Muscle layer of colon (tissue), 2 donors: ENCODE results near the gene HOXD3.
A peak's percentile ranks its signal among the peaks of the same experiment; 100 is the strongest.

Source experiments
- H3K27ac ChIP-seq: one replicate; pipeline ENCODE4 v1.7.0; 2013; ENCODE audit warnings: low read depth, mild to moderate bottlenecking, low read length, moderate library complexity
- H3K27me3 ChIP-seq, 2 donors: one replicate each; pipeline ENCODE4 v1.7.0; 2013; ENCODE audit warnings: low read length in 2 of 2, mild to moderate bottlenecking in 2 of 2; ENCODE audit not compliant: insufficient read depth in 2 of 2, control insufficient read depth in 1 of 2
- H3K36me3 ChIP-seq: one replicate; pipeline ENCODE4 v1.7.0; 2013; ENCODE audit warnings: mild to moderate bottlenecking, low read length; ENCODE audit not compliant: insufficient read depth
- H3K4me1 ChIP-seq: one replicate; pipeline ENCODE4 v1.7.0; 2013; ENCODE audit warnings: mild to moderate bottlenecking, low read length; ENCODE audit not compliant: insufficient read depth
- H3K4me3 ChIP-seq, 2 donors: one replicate each; pipeline ENCODE4 v1.7.0; 2013; ENCODE audit warnings: low read length in 2 of 2, low read depth in 1 of 2, mild to moderate bottlenecking in 1 of 2, moderate library complexity in 1 of 2
- H3K9ac ChIP-seq: one replicate; pipeline ENCODE4 v1.7.0; 2013; ENCODE audit warnings: low read length
- H3K9me3 ChIP-seq: one replicate; pipeline ENCODE4 v1.7.0; 2013; ENCODE audit warnings: mild to moderate bottlenecking, low read length
- donor health status: abdominal sarcoma.
- donor health status: Adenocarcinoma of cecum.

HOXD3 gene

DNA sequence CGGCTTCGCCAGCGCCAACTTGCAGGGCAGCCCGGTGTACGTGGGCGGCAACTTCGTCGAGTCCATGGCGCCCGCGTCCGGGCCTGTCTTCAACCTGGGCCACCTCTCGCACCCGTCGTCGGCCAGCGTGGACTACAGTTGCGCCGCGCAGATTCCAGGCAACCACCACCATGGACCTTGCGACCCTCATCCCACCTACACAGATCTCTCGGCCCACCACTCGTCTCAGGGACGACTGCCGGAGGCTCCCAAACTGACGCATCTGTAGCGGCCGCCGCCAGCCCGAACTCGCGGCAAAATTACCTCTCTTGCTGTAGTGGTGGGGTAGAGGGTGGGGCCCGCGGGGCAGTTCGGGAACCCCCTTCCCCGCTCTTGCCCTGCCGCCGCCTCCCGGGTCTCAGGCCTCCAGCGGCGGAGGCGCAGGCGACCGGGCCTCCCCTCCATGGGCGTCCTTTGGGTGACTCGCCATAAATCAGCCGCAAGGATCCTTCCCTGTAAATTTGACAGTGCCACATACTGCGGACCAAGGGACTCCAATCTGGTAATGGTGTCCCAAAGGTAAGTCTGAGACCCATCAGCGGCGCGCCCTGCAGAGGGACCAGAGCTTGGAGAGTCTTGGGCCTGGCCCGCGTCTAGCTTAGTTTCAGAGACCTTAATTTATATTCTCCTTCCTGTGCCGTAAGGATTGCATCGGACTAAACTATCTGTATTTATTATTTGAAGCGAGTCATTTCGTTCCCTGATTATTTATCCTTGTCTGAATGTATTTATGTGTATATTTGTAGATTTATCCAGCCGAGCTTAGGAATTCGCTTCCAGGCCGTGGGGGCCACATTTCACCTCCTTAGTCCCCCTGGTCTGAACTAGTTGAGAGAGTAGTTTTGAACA is 15.1 kb downstream of the HOXD3 start:
- Histone ChIP-seq H3K27ac (no peak overlapping the region), H3K9me3 (no peaks in the 10 kb centered on the region), H3K9ac (no peak overlapping the region), H3K4me1 (peaks cover 7% of the 10 kb centered on the region), H3K27me3 (peaks cover 2 to 47% of the 10 kb centered on the region in 2 donors), H3K4me3 (no peak overlapping the region), H3K36me3 (no peaks in the 10 kb centered on the region)

DNA sequence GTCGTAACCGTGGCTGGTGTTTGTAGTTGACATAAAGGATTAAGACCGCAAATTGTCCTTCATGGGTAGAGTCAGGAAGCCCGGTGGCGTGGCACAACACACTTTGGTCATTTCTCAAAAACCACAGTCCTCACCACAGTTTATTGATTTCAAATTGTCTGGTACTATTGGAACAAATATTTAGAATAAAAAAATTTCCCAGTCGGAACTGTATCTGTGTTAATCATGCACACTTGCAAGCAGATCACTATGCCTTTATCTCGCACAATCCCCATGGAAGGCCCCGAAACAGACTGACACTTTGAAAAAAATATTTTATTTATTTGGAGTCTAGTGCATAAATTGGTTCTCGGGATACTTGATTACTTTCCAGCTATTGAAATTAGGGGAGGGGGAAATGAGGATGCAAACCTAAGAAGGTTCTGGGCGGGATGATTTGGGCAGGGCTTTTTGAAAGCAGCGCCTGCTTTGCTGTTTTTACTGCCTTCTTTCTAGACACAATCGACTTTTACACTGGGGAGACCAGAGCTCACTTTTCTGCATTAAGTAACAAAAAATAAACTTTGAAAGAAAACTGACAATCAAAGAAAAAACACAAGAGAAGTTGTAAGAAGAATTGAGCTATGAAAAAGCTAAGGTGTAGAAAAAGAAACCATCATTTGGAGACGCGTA is 15.9 kb downstream of the HOXD3 start:
- Histone ChIP-seq H3K27ac (no peak overlapping the region), H3K4me1 (peaks cover 7% of the 10 kb centered on the region), H3K9me3 (no peaks in the 10 kb centered on the region), H3K27me3 (peaks cover 6 to 52% of the 10 kb centered on the region in 2 donors), H3K4me3 (no peak overlapping the region), H3K36me3 (no peaks in the 10 kb centered on the region), H3K9ac (no peak overlapping the region)

DNA sequence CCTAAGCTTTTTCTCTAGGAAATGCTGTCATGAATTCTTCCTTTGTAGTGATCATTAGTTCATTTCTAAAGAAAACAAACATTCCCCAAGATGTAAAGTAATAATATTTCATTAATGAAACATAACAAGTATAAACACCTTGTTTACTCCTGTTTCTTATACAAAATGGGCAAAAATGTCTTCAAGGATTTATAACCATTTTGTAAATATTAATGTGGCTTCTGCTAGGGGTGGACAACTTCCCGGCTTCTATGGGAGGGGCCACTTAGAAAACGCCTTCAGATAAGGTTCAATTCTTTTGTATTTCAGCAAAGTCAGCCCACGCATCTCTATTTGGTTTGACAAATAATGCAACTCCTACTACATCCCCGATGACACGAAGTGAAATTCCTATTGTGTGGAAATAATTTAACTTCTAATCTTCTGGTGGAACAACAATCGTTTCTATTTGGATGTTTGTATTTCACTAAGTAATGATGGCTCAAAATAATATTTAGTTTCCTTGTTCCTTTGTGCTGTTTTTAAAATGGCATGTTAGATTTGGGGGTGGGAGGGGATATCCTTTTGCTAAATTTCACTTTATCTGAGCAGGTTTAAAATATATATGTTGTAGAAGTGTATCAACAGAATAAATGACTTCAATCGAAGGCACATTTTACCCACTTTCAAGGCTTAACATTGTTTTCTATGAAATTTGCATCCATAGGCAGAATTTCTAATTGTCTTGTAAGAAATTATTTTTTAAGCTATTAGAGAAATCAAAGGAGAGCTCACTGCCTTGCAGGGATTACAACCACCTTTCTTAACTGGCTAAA is 16.7 kb downstream of the HOXD3 start:
- H3K36me3 ChIP-seq, result no peaks in the 10 kb centered on the region
- no peak overlapping the region for H3K9ac ChIP-seq
- no peak overlapping the region for H3K27ac ChIP-seq
- no peak overlapping the region for H3K4me3 ChIP-seq
- no peaks in the 10 kb centered on the region for H3K9me3 ChIP-seq
- peaks cover 7% of the 10 kb centered on the region for H3K4me1 ChIP-seq
- H3K27me3 ChIP-seq, result peaks cover 6 to 59% of the 10 kb centered on the region in 2 donors

DNA sequence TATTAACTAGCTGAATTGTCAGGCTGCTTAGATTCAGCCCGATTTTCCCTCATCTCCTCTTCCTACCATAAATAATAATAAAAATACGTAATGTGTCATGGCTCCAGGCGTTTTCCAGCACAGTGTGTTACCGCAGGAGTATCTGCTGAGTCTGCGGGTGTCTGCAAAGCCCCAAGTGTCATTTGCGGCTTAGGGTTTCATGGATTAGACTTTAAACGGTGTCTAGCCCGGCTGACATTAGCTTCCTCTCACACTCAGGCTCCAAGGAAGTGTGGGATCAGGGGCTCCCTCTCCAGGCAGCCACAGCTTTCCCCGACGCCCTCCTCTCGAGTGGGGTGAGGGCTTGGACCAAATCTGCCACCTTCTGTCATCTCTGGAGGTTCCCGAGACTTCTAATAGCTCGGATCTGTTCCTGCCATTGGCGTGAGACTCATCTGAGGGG is 17.3 kb downstream of the HOXD3 start:
- Histone ChIP-seq H3K9ac (no peak overlapping the region), H3K9me3 (no peaks in the 10 kb centered on the region), H3K36me3 (no peaks in the 10 kb centered on the region), H3K27me3 (peaks cover 11 to 59% of the 10 kb centered on the region in 2 donors), H3K4me1 (peaks cover 7% of the 10 kb centered on the region), H3K27ac (no peak overlapping the region), H3K4me3 (no peak overlapping the region)

DNA sequence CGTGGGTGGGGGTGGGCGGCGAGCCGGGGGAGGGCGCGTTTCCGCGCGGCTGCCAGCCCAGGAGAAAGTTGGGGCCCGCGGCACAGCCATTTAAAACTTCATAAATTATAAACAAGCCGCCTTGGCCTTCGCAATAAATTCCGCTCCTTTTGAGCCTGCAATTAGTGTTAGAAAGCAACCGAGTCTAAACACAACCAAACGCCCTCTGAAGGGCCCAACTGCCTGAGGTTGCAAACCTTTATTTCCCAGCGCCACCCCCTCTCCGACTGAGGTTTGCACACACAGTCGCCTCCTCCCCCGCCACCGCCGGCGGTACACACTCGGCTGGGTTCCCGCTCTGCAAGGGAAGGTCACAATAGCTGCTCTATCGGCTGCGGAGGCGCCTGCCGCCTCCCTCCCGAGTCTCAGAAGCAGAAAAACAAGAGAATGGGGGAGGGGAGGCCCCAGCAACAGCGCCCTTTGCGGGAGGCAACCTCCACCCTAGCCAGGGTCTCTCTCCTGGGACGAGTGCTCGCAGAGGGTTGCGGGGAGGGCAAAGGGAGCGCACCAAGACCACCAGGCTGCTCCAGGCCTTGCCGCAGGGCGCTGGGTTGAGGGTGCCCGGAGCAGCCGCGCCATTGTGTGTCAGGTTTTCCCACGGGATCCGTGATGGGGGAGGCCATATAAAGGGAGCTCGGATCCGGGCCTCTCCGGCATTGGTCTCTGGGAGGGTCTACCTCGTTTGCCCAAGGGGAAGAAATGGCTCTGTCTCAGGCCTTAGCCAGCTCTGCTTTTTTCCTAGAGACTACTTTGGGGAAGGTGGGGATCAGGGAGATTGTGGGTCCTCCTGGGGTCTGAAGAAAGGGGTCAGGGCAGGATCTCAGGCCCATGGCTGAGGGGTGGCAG is 18.0 kb downstream of the HOXD3 start:
- Histone ChIP-seq H3K27me3 (peaks cover 12 to 59% of the 10 kb centered on the region in 2 donors), H3K4me3 (no peak overlapping the region), H3K36me3 (no peaks in the 10 kb centered on the region), H3K4me1 (peaks cover 7% of the 10 kb centered on the region), H3K27ac (no peak overlapping the region), H3K9me3 (no peaks in the 10 kb centered on the region), H3K9ac (no peak overlapping the region)

DNA sequence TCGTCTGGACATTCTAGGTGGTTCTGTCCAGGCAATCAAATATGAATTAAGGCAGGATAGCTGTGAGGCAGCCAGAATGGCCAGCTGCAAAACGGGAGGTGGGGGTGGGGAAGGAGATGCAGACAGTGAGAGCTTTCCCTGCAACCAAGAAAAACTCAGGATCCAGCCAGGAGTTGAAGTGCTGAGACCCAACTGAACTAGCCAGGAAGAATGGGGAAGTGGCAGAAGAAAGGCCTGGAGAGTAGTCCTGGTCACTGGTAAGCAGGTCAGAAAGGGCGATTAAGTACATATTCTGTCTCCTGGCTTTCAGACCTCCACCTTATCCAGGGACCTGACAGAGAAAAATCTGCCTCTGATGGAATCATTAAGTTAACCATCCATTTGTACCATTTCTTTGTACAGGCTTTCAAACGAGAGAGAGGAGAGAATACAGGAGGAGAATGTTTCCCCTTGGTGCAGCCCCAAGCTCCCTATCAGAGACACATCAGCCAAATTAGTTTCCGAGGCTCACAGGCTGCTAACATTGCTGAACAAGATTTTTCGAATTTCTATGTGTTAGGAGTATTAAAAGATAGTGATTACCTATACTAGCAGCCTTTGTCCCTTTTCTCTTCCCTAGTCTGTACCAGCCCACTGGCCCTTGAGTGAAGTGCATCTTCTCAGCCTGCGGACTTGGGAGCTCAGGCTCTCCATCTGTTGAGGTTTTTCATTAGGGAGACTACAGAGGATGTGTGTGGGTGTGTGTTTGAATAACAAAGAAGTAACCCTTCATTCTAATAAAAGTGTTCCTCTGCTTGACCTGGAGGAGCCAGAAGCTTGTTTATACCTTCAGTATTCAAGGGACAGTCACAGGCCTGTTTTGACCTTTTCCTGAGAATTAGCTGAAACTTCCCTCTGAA is 18.9 kb downstream of the HOXD3 start:
- Histone ChIP-seq H3K4me3 (no peak overlapping the region), H3K4me1 (peaks cover 7% of the 10 kb centered on the region), H3K9me3 (no peaks in the 10 kb centered on the region), H3K27ac (no peak overlapping the region), H3K9ac (no peak overlapping the region), H3K36me3 (no peaks in the 10 kb centered on the region), H3K27me3 (peaks cover 12 to 52% of the 10 kb centered on the region in 2 donors)

DNA sequence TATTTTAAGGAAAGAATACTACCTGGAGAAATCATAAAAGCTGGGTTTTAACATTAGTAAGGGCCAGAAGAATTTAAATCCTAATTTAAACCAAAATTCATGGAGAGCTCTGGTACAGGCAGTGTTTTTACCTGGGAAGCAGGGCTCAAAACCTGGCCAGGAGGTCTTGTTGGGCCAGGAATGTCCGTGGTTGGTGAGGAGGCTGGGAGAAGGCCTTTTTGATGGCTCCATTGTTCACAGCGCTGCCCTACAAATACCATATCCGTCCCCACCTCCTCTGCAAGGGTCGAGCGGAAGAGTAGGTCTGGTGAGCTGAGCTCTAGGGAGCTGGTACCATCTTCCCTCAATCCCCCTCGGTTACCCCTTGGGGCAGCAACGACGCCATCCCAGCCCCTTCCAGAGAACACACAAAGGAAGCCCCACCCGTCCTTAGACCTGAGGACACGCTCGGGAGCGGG is 20.5 kb downstream of the HOXD3 start:
- H3K9ac ChIP-seq, result no peak overlapping the region
- H3K4me1 ChIP-seq, result peaks cover 7% of the 10 kb centered on the region
- no peaks in the 10 kb centered on the region for H3K9me3 ChIP-seq
- no peak overlapping the region for H3K27ac ChIP-seq
- no peaks in the 10 kb centered on the region for H3K36me3 ChIP-seq
- H3K4me3 ChIP-seq, result peak overlapping the region in 1 of 2 donors; percentile 57
- peaks cover 16 to 41% of the 10 kb centered on the region in 2 donors for H3K27me3 ChIP-seq

DNA sequence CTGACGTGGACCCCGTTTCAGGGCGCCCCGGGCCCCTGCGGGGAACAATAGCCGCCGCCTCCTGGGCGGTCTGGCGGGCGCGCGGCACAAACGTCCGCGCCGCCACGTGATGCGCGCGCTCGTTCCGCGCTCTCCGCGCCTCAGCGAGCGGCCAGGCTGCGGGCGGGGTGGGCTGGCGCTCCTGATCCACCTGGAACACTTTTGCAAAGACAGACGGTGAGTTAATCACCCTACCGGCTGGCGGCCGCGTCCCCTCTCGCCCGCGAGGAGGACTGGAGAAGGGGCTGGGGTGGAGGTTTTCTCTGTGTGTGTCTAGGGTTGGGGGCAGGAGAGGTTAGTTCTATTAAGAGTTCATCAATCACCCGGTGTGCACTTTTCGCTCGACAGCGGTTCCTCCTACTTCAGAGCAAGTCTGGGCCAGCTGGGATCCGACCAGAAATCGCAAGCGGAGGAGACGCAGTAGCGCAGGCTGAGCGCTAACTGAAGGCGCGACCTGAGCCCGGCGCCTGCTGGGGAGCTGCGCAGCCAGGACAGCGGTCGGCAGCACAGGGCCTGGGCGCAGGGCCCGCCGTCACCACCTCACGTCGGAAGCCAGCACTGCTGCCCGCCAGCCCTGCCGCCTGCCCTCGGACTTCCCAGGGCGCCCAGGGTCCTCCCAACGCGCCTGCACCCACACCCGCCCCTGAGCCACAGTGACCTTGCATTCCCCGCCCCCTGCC is 21.1 kb downstream of the HOXD3 start:
- Histone ChIP-seq H3K9ac (no peak overlapping the region), H3K36me3 (no peaks in the 10 kb centered on the region), H3K27ac (no peak overlapping the region), H3K9me3 (no peaks in the 10 kb centered on the region), H3K27me3 (peaks cover 16 to 40% of the 10 kb centered on the region in 2 donors), H3K4me1 (peaks cover 7% of the 10 kb centered on the region), H3K4me3 (peak overlapping the region; percentile 25 to 57)

DNA sequence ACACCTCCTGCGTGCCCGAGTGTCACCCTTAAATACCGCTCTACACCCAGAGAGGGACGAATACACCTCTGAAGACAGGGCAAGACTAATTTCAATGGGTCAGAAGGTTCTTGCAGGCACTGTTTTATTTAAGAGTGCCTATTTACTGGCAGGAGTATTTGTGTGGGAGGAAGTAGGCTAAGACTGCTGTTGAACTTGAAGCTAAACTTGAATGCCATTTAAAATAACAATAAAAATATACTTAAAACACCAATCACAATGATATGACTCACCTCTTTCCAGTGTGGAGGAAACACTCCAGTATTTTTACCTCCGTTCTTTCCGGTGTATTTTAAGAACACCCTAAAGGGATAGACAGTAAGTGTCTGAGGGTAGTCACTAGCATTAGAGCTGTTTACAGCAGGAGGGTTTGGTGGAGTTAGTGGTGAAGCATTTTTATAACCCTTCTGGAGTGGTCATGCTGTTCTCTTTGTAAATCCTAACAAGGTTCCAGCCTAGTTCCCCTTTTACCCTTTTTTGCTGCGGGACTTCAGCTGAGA is 21.7 kb downstream of the HOXD3 start:
- H3K4me3 ChIP-seq, result peak overlapping the region in 1 of 2 donors; percentile 57
- peaks cover 16 to 37% of the 10 kb centered on the region in 2 donors for H3K27me3 ChIP-seq
- H3K9me3 ChIP-seq, result no peaks in the 10 kb centered on the region
- no peak overlapping the region for H3K27ac ChIP-seq
- H3K9ac ChIP-seq, result no peak overlapping the region
- no peaks in the 10 kb centered on the region for H3K36me3 ChIP-seq
- peaks cover 7% of the 10 kb centered on the region for H3K4me1 ChIP-seq
